Right lobe of liver (tissue), 6 donors: ENCODE data around the gene LINC01488. TPM values are rescaled to one million over a fixed set of nuclear protein-coding genes. Genes with fewer than 3 reads are reported as not detected.

Experiments used
- ATAC-seq, 4 donors: fragments of 200-7000 bp; cut with Tn5 transposase; one replicate each; pipeline ENCODE4 v1.9.1; 2020; ENCODE audit warnings: mild to moderate bottlenecking in 4 of 4, moderate library complexity in 4 of 4
- DNase-seq, 3 donors: peaks; one replicate each; pipeline ENCODE4 v3.0.0-alpha.2; 2020
- H3K27ac ChIP-seq, 3 donors: fragments of 200-600 bp; one replicate each; pipeline ENCODE4 v1.8.0; 2022
- H3K27me3 ChIP-seq, 2 donors: fragments of 200-600 bp; one replicate each; pipeline ENCODE4 v1.8.0; 2022
- H3K36me3 ChIP-seq, 4 donors: fragments of 200-600 bp; sonication (generic) in 1 of 4; one replicate each; pipeline versions ENCODE4 v1.5.1 to v1.8.0; 2017 to 2022; ENCODE audit warnings: control low read depth in 1 of 4
- H3K4me1 ChIP-seq, 4 donors: fragments of 200-600 bp; sonication (generic) in 1 of 4; one replicate each; pipeline versions ENCODE4 v1.5.1 to v1.8.0; 2017 to 2022; ENCODE audit warnings: control low read depth in 1 of 4
- H3K4me3 ChIP-seq, 3 donors: fragments of 200-600 bp; one replicate each; pipeline ENCODE4 v1.8.0; 2022
- H3K9me3 ChIP-seq, 4 donors: fragments of 200-600 bp; sonication (generic) in 1 of 4; one replicate each; pipeline versions ENCODE4 v1.5.1 to v1.8.0; 2017 to 2022; ENCODE audit warnings: control low read depth in 1 of 4
- POLR2A ChIP-seq: fragments of 450-650 bp; IDR thresholded peaks from one replicate; pipeline ENCODE4 v1.6.1; 2017; ENCODE audit warnings: antibody characterized with exemption, mild to moderate bottlenecking
- WGBS: methylation state at CpG from one replicate; pipeline ENCODE4 v1.1.6; 2018; ENCODE audit warnings: low coverage, low lambda C conversion rate; ENCODE audit not compliant: insufficient coverage; ENCODE audit errors: missing lambda C conversion rate; 5-methylcytosine and 5-hydroxymethylcytosine counted together
- intact Hi-C, 2 donors: fragments of 100-400 bp; cut with DNase I; formaldehyde crosslinking; loops; one replicate each; pipeline versions ENCODE4 v1.11.2 to v1.14.1; 2022
- total RNA-seq, 6 experiments: library from RNA; depleted of rRNA in 2 of 6; stranded (reverse); fragments of >200 nt in 2 of 6; fragmentation: NEBNext Ultra II Directional in 3 of 6; extraction: Animal tissue kit (Norgen Biotek cat#: 25700) in 3 of 6; gene quantifications; one replicate each; pipeline versions ENCODE4 v1.1.0 to v1.2.4, GENCODE V29; 2016 to 2023
- TF ChIP-seq, protein P1 (sequence below), 4 donors: fragments of 200-600 bp in 3 of 4; fragments of 450-650 bp in 1 of 4; IDR thresholded peaks; one replicate each; pipeline versions ENCODE4 v1.5.1 to v1.8.0; 2016 to 2022; ENCODE audit warnings: antibody characterized with exemption in 4 of 4, mild to moderate bottlenecking in 2 of 4
- donor health status: DM: no; HTN: yes; CAD: no.
- donor health status: DM: no; HTN: no; CAD: no.
- donor health status: DM: no; HTN: no; CAD: no.
- donor health status: DM: no; HTN: yes; CAD: no.
- donor health status: DM: no; HTN: yes; CAD: no.

Gene LINC01488
- total RNA-seq, 6 experiments from 2014 or later: 0.63 to 22.9 (median 1.1) TPM; not detected in 1

DNA sequence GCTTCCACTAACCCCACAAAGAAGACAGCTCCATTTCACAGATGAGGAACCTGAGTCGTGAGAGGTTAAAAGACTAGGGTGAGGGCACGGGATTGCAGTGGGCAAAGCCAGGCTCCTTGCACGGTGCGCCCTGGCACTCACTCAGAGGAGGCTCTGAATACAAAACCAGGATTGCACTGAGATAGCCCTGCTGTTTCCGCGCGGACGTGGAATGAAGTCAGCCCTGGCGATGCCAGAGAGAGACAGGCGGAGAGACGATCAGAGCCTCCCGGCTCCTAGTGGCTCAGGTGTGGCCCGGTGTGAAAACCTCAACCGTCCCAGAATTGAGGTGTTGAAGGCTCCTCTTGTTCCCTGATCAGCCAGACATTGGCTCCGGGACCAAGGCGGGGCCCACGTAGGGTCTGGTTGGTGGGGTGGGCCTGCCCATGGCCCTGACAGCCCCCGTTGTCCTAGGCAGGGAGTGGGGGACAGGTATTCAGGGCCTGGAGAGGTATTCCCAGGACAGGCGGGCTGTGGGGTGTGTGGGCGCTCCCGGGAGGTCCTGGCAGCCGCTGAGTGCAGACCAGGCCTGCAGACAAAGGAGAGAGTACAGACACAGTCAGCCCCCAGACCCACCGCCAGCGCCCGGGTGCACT, 43.1 kb upstream of the LINC01488 start:
- intact Hi-C loops: loop anchor here in 1 of 2 donors (10.0 kb wide), 1 partner anchor 134 kb away; no protein-coding TSS in a partner anchor
- Histone ChIP-seq H3K27ac (no peak overlapping the region), H3K4me3 (no peak overlapping the region), H3K36me3 (no peaks in the 10 kb centered on the region), H3K9me3 (no peaks in the 10 kb centered on the region), H3K27me3 (no peaks in the 10 kb centered on the region), H3K4me1 (peaks cover 0 to 15% (median 3%) of the 10 kb centered on the region in 4 donors)
- 91% methylated on average over 6 of the region's 25 CpGs for WGBS
- DNase-seq (peak in 1 of 3 donors; percentile 39), ATAC-seq (no peak)
- TF ChIP-seq, protein P1, sequence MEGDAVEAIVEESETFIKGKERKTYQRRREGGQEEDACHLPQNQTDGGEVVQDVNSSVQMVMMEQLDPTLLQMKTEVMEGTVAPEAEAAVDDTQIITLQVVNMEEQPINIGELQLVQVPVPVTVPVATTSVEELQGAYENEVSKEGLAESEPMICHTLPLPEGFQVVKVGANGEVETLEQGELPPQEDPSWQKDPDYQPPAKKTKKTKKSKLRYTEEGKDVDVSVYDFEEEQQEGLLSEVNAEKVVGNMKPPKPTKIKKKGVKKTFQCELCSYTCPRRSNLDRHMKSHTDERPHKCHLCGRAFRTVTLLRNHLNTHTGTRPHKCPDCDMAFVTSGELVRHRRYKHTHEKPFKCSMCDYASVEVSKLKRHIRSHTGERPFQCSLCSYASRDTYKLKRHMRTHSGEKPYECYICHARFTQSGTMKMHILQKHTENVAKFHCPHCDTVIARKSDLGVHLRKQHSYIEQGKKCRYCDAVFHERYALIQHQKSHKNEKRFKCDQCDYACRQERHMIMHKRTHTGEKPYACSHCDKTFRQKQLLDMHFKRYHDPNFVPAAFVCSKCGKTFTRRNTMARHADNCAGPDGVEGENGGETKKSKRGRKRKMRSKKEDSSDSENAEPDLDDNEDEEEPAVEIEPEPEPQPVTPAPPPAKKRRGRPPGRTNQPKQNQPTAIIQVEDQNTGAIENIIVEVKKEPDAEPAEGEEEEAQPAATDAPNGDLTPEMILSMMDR (IDR thresholded peaks at IDR 0.05): no peak
- no peak for TF ChIP-seq POLR2A

DNA sequence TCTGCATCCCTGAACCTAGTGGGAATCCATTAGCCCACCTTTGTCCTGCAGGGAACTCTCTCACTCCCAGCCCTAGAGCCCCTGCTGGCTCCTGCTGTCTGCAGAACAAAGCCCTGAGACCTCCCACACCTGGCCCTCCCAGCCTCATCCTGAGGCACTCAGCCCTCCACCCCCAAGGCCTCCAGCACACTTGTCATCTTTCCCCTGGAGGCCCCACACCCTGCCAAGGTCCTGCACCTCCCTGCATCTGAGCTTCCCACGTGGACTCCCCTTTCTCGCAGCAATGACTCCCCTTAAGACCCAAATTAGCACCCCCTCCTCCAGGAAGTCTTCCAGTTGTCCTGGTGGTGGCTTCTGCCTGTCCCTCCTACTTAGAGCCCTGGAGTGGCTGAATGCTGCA, 42.3 kb upstream of the LINC01488 start:
- no peak overlapping the region for H3K4me3 ChIP-seq
- H3K9me3 ChIP-seq: no peaks in the 10 kb centered on the region
- H3K4me1 ChIP-seq: peaks cover 0 to 20% (median 3%) of the 10 kb centered on the region in 4 donors
- no peak overlapping the region for H3K27ac ChIP-seq
- no peak for TF ChIP-seq POLR2A
- TF ChIP-seq, protein P1 (IDR thresholded peaks at IDR 0.05): no peak
- DNase-seq (peak in 2 of 3 donors; percentile 8 to 25), ATAC-seq (no peak)
- intact Hi-C loops: loop anchor here in 1 of 2 donors (10.0 kb wide), 1 partner anchor 134 kb away; no protein-coding TSS in a partner anchor
- H3K27me3 ChIP-seq: no peaks in the 10 kb centered on the region
- 94% methylated on average over 2 of the region's 2 CpGs for WGBS
- H3K36me3 ChIP-seq: no peaks in the 10 kb centered on the region

GRCh38 chr11:69439651-69440464, 41.6 kb upstream of the LINC01488 start:
- DNase-seq (peak in 2 of 3 donors; percentile 15 to 23), ATAC-seq (no peak)
- Histone ChIP-seq H3K4me1 (peaks cover 0 to 20% (median 3%) of the 10 kb centered on the region in 4 donors), H3K27me3 (no peaks in the 10 kb centered on the region), H3K4me3 (no peak overlapping the region), H3K27ac (no peak overlapping the region), H3K36me3 (no peaks in the 10 kb centered on the region), H3K9me3 (no peaks in the 10 kb centered on the region)
- WGBS: 89% methylated on average over 5 of the region's 13 CpGs
- TF ChIP-seq, protein P1 (IDR thresholded peaks at IDR 0.05): no peak
- TF ChIP-seq POLR2A: no peak
- intact Hi-C loops: loop anchor here in 1 of 2 donors (10.0 kb wide), 1 partner anchor 135 kb away; no protein-coding TSS in a partner anchor

DNA sequence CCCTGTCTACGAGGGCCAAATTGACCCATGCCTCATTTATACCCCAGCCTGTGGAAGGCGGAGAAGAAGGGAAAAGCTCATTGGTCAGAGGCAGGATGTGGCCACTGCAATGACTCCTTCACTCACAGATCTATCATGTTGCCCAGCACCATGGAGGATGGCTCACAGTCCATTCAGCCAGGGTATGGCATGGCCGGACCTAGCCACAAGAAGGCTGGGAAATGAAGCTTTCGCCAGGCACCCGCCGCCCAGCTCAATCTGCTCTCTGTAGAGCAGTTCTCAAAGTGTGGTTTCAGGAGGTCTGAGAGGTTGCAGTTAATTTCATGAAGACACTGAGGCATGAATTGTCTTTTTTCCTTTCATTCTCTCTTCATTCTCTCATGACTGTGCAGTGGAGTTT, 40.6 kb upstream of the LINC01488 start:
- H3K27ac ChIP-seq: no peak overlapping the region
- no peaks in the 10 kb centered on the region for H3K9me3 ChIP-seq
- peaks cover 0 to 20% (median 3%) of the 10 kb centered on the region in 4 donors for H3K4me1 ChIP-seq
- no peaks in the 10 kb centered on the region for H3K27me3 ChIP-seq
- intact Hi-C loops: no loop called here
- 72% methylated on average over 6 of the region's 6 CpGs for WGBS
- no peak overlapping the region for H3K4me3 ChIP-seq
- DNase-seq (peak in 2 of 3 donors; percentile 13 to 27), ATAC-seq (no peak)
- TF ChIP-seq, protein P1 (IDR thresholded peaks at IDR 0.05): no peak
- no peak for TF ChIP-seq POLR2A
- no peaks in the 10 kb centered on the region for H3K36me3 ChIP-seq
